Loucy (cell line): ENCODE results near the gene SPRYD3.

ENCODE experiments used
- CTCF ChIP-seq: fragments of 200-600 bp; sonication (generic); conservative IDR thresholded peaks from 2 replicates; pipeline ENCODE4 v1.5.1; 2014; ENCODE audit warnings: mild to moderate bottlenecking, antibody characterized with exemption, low read length
- EZH2phosphoT487 ChIP-seq: fragments of 200-600 bp; IDR thresholded peaks from 2 replicates; pipeline ENCODE4 v1.6.1; 2018; ENCODE audit warnings: antibody characterized with exemption, mild to moderate bottlenecking, moderate library complexity, borderline replicate concordance

DNA sequence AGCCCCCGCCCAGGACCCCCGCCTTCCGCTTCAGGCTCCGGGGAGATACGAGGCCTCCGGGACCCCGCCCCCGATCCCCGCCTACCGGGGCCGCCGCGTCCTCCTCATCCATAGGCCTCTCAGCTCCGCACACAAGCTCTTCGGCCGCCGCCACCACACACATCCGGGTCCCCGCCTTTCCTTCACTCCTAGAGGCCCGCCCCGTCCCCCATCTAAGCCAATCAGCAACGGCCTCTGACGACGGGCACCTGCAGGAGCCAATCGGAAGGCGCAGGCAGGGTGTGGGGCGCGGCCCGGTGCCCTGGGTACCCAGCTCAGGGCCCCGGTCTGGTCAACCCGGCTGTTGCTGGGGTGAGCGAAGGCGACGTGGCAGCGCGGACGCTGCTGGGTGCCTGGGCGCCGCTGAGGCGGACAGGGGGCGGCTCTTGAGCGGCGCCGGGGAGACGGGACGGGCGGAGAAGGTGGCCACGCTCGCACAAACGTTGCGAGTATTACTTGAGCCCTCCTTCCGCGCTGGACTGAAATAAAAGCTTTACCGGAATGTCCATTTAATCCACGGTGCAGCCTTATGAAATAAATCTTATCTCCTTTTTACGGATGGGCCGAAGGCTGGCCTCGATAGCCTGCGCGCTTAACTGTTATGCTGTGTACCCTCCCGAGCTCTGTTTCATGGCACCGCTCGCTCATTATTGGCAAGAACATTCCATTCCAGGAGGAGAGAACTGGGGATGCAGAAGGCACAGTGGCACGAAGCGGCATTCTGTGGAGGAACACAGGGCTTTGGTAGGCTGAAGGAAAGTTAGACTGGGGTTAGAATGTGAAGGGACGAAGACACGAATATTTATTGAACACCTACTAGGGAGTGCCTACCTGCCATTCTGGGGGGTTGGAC is at the start of gene SPRYD3:
- TF ChIP-seq CTCF (no peak), EZH2phosphoT487 (no peak)
